Neural progenitor cell (in vitro differentiated cells): ENCODE results near the gene SIGLEC9.

ENCODE experiments used
- CTCF ChIP-seq: fragments of 200-600 bp; sonication (generic); IDR thresholded peaks from 2 replicates; pipeline ENCODE4 v1.5.1; 2017; ENCODE audit warnings: antibody characterized with exemption, mild to moderate bottlenecking
- EZH2 ChIP-seq: fragments of 200-600 bp; sonication (generic); IDR thresholded peaks from 2 replicates; pipeline ENCODE4 v1.6.1; 2017; ENCODE audit warnings: antibody characterized with exemption, mild to moderate bottlenecking, moderate library complexity
- EZH2phosphoT487 ChIP-seq: fragments of 200-600 bp; sonication (generic); IDR thresholded peaks from 2 replicates; pipeline ENCODE4 v1.6.1; 2017; ENCODE audit warnings: antibody characterized with exemption

DNA sequence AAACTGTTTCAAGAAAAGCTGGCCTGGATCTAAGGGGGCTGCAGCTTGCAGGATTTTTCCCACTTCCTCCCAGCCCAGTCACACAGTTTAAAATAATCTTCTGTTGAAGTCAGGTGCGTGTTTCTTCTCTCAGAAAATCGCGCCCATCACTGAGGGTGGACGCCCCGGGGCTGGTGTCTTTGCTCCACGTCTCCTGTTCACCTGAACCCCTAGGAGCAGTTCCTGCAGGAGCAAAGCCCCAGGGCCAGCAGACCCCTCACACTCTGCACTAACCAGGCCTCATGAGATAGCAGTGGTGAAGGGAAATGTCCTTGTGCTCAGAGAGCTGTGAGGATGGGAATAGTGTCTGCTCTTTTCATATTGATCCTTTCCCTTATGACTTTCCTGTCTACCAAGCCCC, 16.5 kb downstream of the SIGLEC9 start:
- TF ChIP-seq CTCF (no peak), EZH2phosphoT487 (no peak), EZH2 (no peak)
